HG03066 (cell line): ENCODE results near the gene S100A8.
"Not testable (repeated sequence)": the region's sequence is repeated elsewhere in the genome, so short reads cannot be mapped to it uniquely, and the experiment has no call there.

Experiments used
- ATAC-seq: cut with Tn5 transposase; IDR thresholded peaks from one replicate; pipeline ENCODE4 v1.9.1; 2021; ENCODE audit warnings: low read depth; ENCODE audit not compliant: unreplicated experiment

Gene S100A8

DNA sequence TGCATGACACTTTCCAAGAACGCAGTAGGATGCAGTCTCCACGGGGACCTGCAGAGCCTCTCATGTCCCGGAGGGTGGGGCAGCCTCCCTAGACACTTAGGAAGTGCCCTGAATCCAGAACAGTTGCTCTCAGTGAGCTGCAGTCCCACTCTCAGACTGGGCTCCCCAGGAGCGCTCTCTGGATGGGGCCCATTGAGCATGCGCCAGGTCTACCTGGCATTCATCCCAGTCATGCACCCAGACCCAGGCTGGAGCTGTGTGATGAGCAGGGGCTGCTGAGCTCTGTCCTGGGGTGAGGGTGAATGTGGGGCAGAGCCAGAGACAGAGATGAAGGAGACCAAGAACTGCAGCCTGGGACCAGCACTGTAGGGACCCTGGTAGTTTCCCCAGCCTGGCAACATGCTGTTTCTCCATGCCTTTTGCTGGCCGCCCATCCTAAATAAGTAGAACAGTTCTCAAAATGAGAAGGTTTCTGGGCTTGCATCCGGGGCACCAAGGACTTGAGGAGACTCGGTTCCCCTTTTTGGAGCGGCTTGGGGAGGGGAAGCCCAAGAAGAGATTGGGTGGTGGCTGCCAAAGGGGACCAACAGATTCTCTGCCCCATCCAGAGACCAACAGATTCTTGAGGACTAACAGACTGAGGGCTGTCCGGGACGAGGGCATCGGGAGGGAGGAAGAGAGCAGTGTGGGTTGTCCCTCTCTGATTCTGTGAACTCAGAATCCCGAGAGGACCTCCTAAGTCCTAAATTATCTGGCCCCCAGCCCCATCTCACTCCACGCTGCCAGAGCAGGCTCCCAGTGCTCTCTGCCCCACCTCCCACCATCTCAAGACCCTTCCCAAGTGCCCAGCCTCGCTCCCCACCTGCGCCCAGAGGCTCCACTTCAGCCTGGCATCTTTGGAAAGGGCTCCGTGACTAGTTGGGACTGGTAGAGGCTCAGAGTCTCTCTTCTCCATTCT lies 41.2 kb downstream of the S100A8 start:
- no peak for ATAC-seq

DNA sequence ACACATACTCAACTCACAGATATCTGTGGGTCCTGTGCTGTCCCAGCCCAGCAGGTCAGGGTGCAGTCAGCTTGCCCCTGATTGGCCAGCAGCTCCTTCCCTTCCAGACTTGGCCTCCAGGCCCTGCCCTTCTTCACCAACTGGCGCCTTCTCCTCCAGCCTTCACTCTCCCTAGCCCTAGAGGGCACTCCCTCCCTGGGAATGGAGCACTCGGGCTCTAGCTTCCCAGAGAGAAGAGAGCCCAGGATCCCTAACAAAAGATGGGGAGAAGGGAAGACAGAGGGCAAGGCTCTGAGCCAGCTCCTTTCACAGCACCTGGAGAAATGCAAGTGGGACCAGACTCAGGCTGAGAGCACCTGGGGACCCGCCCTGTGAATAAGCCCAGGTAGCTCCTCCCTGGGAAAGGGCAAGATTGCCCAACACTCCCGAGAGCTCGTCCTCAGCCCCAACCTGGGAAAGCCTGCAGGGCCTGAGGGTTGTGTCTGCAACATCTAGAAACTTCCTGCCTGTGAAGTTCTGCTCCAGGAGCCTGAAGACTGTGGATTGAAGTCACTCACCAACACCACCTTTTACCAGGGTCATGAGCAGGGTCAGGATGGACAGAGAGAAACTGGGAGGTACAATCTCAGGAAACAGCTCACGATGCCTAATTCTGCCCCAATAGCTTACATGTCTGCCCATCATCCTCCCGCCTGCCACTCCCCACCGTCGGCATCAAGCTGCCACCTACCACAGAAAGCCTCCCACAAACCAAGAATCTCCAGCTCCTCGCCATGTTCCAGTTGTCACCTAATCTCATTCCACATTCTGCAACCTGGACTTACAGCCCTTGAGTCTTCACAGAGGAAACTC lies 42.1 kb downstream of the S100A8 start, which contains the start of gene PGLYRP4:
Gene PGLYRP4, minus strand, starts transcription at position 331 of the 852 bp plus-strand sequence. CDS start 909 bp downstream, outside the sequence.
- ATAC-seq: no peak

DNA sequence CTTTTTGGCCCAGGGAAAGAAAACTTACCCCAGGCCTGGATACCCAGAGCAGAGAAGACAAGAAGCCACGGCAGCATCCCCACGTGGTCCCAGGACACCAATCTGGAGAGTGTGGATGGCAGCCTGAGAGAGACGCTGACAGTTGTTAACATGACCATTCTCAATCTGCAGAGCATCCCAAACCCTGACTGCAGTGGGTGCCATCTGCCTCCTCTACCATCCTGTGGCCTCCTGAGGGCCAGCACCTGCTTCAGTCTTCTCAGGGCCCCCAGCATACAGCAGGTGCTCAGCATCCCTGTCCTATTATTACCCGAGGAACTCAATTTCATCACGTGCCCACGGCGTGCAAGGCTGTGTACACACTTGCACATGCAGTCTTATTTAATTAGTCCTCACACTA lies 43.0 kb downstream of the S100A8 start:
- no peak for ATAC-seq

DNA sequence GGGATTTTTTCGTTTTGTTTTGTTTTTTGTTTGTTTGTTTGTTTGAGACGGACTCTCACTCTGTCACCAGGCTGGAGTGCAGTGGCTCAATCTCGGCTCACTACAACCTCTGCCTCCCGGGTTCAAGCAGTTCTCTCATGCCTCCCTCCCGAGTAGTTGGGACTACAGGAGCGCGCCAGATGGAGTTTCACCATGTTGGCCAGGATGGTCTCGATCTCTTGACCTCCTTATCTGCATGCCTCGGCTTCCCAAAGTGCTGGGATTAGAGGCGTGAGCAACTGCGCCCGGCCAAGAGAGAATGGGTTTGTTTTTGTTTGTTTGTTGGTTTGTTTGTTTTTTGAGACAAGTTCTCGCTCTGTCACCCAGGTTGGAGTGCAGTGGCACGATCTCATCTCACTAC lies 43.8 kb downstream of the S100A8 start:
- not testable (repeated sequence) for ATAC-seq

DNA sequence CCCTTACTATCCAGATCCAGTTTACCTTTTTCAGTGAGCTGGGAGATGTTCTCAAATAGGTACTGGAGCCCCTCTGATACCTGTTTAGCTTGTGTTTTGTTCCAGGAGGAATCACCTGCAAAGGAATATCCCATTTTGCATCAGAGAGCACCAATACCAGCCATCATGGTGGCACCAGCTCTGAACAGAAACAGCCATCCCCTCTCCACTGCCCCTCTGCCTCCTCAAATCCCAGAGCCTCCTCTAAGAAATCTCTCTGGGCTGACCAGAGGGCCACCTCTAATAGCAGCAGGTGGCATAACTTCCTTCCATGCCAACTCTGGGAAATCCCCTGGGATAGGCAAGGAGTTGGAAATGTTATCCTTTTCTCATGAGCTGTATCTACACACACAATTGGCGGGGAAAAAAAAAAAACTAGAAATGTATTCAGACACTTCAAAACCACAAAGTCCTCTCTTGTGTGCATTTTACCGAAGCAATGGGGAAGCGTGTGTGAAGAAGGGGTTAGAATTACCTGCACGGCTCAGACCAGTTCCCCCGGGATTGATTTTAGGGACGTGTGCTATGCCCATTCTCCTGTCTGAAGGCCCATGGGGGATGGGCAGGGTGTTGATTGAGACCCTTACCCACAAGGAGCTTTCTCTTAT lies 44.7 kb downstream of the S100A8 start:
- ATAC-seq: no peak

DNA sequence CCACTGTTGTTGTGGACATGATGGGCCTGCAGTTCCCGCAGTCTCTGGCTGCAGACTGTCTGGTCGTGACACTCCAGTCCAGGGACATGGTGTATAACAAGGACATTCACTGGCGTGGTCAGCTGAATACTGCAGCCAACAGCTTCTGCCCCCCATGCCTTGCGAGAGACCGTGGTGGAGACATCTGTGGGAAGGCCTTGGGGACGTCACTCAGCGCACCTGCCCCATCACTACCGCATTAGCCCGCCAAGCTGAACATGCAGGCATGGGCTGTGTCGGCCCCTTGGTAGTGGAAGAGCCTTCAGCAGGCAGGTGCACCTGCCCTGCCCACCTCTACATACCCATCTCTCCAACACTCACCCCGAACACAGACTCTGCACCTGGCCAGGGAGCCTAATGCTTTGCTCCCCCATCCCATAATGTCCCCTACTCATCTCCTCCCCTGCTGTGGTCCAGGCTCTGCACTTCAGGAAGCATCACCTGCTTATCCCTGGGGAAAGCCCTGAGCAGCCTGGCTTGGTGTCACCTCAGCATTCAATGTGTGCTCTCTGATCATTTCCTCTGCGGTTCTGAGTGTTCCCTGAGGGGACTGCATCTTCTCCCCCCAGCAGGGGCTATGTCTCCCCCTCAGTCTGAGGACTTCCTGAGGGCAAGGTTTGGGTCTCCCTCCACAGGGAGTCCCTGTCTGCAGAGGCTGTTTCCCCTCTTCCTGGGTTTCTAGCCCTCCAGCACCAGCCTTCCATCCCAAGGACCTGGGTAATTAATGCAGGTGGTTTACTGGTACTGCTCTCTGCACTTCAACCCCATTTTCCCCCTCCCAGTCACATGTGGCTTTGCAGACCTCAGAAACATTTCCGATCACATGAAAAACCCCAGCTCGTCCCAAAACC lies 45.4 kb downstream of the S100A8 start:
- no peak for ATAC-seq

DNA sequence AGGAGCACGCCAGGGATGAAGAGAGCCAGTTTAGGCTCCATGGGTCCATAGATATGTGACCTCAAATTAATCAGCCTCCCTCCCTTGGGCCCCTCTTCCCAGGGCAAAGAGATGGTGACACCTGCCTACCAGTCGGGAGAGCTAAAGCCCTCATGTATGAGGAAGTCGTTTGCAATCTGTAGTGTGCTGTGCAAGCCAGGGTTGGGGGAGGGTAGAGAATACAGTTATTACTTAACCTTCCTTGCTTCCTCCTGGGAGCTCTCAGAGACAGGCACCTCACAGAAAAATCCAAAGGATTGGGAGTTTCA lies 46.2 kb downstream of the S100A8 start:
- ATAC-seq: no peak

DNA sequence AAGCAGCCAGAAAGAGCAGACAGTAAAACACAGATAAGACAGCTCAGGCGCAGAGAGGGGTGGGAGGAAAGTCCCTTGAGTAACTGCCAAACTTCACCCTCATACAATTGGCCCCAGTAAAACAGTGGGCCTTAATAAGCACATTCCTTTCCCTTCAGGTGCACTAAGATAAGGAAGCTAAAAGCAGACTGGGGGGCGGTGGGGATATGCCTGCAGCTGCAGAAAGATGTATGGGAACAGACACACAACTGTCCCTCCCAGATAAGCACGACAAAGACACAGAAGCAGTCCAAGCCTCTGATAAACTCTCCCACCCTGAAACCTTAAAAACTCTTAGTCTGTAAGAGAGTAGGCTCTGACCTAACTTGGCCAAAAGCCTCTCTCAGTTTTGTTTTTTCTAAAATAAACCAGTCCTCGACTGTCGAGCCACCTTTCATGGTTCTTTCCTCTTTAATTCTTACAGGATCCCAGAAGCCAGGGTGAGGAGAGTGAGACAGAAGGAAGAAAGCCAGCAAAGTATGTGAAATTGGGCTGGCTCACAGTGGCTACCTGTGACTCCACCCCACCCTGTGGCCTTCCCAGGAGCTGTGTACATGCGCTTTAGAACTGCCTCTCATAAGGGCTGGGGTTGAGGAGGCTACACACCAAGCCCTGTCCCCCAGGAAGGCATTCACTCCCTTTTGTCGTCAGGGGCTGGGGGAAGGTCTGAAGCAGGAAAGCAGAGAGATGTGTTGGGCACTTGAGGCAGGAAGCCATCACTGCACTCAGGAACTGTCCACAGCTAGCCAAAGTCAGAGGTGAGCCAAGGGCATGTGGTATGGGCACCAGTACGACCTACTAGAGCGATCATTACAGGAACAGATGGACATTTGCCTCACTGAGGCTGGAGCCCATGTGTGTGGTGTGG lies 46.8 kb downstream of the S100A8 start:
- ATAC-seq: no peak

DNA sequence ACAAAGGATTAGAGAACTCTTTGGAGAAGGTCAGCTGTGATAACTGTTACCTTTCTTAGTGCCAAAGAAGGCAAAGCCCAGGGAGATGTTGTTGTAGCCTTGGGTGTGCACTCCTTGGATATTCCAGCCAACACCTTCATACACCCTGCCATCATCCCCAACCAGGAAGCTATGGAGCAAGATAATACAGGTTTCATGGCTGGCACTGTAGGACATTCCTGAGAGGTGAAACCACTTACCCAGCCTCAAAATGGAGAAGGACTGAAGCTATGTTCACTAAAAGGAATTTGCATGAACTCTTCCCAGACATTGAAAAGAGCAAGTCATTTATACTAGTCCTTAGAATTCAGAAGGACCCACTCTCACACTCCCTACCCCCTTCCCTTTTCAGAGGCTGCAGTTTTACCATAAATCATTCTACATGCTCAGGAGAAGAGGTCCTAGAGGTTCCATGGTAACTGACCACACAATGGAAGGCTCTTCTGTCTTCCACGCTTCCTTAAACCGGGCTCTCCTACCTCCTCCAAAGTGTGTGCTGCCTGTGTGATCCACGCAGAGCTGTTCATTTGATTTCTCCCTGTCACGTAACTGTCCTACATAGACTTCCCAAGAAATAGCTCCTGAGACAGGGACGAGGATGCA lies 47.7 kb downstream of the S100A8 start:
- ATAC-seq: no peak

DNA sequence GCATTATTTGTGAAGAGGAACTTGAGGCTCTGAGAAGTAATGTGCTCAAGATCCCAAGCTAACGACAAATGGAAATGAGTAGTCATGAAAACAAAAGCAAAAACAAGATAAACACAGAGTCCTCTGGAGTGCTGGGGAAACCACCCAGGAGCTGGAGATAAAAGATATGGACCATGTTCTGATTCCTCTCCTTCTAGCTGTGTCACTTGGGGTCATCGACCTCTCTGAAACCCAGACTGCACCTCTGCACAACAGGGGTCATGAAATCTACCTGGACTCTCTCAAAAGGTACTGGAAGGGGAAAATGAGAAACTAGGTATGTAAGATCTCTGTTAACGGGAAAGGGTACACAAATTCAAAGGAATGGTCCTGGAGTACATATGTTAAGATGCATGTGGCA lies 48.7 kb downstream of the S100A8 start:
- no peak for ATAC-seq

DNA sequence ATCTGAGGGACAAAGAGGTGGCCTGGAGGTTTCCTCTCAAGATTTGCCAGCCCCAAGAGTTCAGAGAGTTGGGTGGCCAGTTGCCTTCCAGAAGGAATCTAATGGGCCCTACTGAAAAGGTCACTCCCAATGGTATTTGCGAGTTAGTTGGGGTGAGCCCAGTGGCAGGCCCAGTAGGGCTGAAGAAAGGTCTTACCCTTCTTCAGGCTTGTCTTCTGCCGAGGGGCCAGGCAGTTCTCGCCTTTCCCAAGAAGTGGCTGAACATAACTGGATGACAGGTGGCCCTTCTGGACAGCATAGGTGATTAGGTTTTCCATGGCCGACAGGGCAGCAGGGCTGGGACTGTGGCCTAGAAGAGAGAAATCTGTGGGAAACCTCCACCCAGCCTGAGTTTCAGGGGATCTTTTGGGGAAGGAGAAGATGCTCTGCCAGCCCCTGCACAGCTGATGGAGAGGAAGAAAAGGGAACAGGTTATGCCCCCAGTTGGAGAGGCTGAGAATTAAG lies 49.4 kb downstream of the S100A8 start:
- ATAC-seq: no peak

DNA sequence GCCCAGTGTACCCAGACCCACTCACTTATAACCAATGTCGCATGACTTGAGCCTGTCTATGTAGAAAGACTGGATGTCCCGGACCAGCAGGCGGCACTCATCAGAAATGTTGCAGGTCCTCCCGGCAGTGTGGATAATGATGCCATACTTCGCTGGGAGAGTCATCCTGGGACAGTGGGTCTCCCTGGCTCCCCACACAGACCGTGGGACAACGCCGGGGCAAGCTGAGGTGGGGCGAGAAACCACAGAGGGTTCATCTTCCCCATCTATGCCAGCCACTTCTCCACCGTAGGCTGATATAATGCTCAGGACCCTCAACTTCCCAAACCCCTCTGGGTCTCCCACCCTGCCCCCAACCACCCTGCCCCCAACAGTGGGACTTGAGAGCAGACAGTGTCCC lies 50.5 kb downstream of the S100A8 start:
- no peak for ATAC-seq
